Upper lobe of left lung (tissue), 6 donors: ENCODE results near the gene EMSY. TPM values are rescaled to one million over a fixed set of nuclear protein-coding genes. Genes with fewer than 3 reads are reported as not detected.

Source experiments
- ATAC-seq, 2 donors: fragments of 200-7000 bp; cut with Tn5 transposase; one replicate each; pipeline ENCODE4 v1.9.1; 2022; ENCODE audit warnings: mild to moderate bottlenecking in 2 of 2, moderate library complexity in 2 of 2; ENCODE audit not compliant: low FRiP score in 2 of 2
- DNase-seq, 2 donors: peaks; one replicate each; pipeline ENCODE4 v3.0.0-alpha.2; 2019 to 2020
- H3K27ac ChIP-seq, 4 donors: fragments of 200-600 bp; sonication (generic); one replicate each; pipeline ENCODE4 v1.5.1; 2016 to 2019
- H3K27me3 ChIP-seq, 4 donors: fragments of 200-600 bp; sonication (generic); one replicate each; pipeline ENCODE4 v1.5.1; 2017 to 2019
- H3K36me3 ChIP-seq, 4 donors: fragments of 200-600 bp; sonication (generic); one replicate each; pipeline ENCODE4 v1.5.1; 2016 to 2019
- H3K4me1 ChIP-seq, 4 donors: fragments of 200-600 bp; sonication (generic); one replicate each; pipeline ENCODE4 v1.5.1; 2018 to 2019
- H3K4me3 ChIP-seq, 4 donors: fragments of 200-600 bp; sonication (generic); one replicate each; pipeline ENCODE4 v1.5.1; 2017 to 2019; ENCODE audit warnings: mild to moderate bottlenecking in 2 of 4, moderate library complexity in 1 of 4
- H3K9me3 ChIP-seq, 4 donors: fragments of 200-600 bp; sonication (generic); one replicate each; pipeline ENCODE4 v1.5.1; 2018 to 2019
- CTCF ChIP-seq, 6 experiments: fragments of 450-650 bp in 4 of 6; fragments of 200-600 bp in 2 of 6; sonication (generic) in 2 of 6; IDR thresholded peaks; one replicate each; pipeline ENCODE4 v1.5.1; 2016 to 2019; ENCODE audit warnings: antibody characterized with exemption in 6 of 6
- EP300 ChIP-seq, 4 donors: sonication (generic); formaldehyde crosslinking; IDR thresholded peaks; one replicate each; pipeline ENCODE4 v1.5.1; 2017; ENCODE audit warnings: antibody characterized with exemption in 4 of 4, control low read depth in 2 of 4
- POLR2A ChIP-seq, 4 donors: fragments of 450-650 bp; IDR thresholded peaks; one replicate each; pipeline ENCODE4 v1.5.1; 2016 to 2017; ENCODE audit warnings: antibody characterized with exemption in 4 of 4, mild to moderate bottlenecking in 2 of 4
- POLR2AphosphoS5 ChIP-seq, 2 donors: sonication (generic); formaldehyde crosslinking; IDR thresholded peaks; one replicate each; pipeline ENCODE4 v1.5.1; 2017; ENCODE audit warnings: antibody characterized with exemption in 2 of 2
- WGBS, 2 donors: methylation state at CpG; one replicate each; pipeline ENCODE4 v1.1.5; 2017 to 2018; 5-methylcytosine and 5-hydroxymethylcytosine counted together
- total RNA-seq, 6 donors: library from RNA; depleted of rRNA in 4 of 6; stranded (reverse); fragments of >200 nt in 4 of 6; gene quantifications; one replicate each; pipeline versions ENCODE4 v1.1.0 to v1.2.1, GENCODE V29; 2016 to 2021
- donor health status: DM: no; HTN: no; CAD: no; lungs with moderate emphysema.
- donor health status: DM: no; HTN: yes; CAD: no; lungs with severe emphysema.

EMSY gene
- total RNA-seq, 6 donors from 2014 or later: 14.6 to 66.0 (median 20.9) TPM

DNA sequence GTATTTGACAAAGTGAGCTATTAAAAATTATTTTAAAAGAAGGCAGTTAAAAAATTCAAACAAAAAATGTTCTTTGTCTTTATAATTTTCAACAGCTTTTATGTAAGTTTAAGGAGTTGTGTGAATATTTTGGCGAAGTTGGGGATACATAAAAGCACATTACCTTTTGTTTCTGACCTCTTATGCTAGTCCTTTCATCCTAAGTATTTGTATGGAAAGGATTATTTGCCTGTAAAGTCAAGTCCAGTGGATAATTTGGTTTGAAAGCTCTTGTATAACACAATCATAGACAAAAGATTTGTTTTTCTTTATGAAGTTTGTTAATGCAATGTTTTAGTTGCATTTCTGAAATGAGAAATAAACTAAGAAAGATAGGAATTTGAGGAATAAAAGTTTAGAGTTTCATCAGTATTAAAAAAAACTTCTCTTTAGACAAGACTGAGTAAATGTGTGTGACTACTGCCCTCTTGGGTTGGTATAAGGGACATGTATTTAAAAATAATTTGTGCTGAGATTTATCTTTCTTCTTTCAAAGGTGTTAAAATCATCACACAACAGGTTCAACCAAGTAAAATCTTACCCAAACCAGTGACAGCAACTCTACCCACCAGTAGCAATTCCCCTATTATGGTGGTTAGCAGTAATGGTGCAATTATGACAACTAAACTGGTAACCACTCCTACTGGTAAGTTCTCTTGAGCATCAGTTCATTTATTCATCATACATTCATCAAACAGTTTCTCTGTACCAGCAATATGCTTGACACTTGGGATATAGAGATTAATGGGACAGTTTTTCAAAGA, 68.2 kb downstream of the EMSY start:
- Histone ChIP-seq H3K4me3 (no peak overlapping the region), H3K4me1 (no peaks in the 10 kb centered on the region), H3K27me3 (no peaks in the 10 kb centered on the region), H3K27ac (no peak overlapping the region), H3K9me3 (no peaks in the 10 kb centered on the region), H3K36me3 (peaks cover 0 to 29% (median 0%) of the 10 kb centered on the region in 4 donors)
- TF ChIP-seq EP300 (IDR thresholded peaks at IDR 0.05) (no peak), POLR2AphosphoS5 (IDR thresholded peaks at IDR 0.05) (no peak), POLR2A (IDR thresholded peaks at IDR 0.05) (no peak), CTCF (IDR thresholded peaks at IDR 0.05) (peak in 3 of 6 experiments; percentile 7 to 31 (median 11))
- ATAC-seq (no peak), DNase-seq (no peak)
- WGBS, 2 donors: 62 to 65% methylated on average over 1 of the region's 1 CpG

DNA sequence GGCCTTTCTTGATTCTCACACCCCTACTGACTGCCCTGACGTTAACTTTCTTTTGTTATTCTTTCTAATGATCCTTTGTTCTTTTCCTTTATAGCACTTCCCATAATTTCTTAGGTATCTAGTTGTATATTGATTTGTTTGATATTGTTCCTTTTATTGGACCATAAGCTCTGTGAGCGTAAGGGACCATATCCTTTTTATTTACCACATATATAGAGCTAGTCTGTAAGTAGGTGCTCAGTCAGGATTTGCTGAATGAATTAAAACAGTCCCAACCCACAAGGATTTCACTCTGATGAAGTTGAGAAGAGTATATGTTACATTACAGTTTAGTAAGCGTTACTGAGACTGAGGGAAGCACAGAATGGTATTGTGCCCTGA, 68.8 kb downstream of the EMSY start:
- ATAC-seq (no peak), DNase-seq (no peak)
- TF ChIP-seq POLR2AphosphoS5 (IDR thresholded peaks at IDR 0.05) (no peak), EP300 (IDR thresholded peaks at IDR 0.05) (no peak), POLR2A (IDR thresholded peaks at IDR 0.05) (no peak), CTCF (IDR thresholded peaks at IDR 0.05) (no peak)
- H3K27me3 ChIP-seq: no peaks in the 10 kb centered on the region
- no peaks in the 10 kb centered on the region for H3K4me1 ChIP-seq
- H3K4me3 ChIP-seq: no peak overlapping the region
- peaks cover 0 to 27% (median 0%) of the 10 kb centered on the region in 4 donors for H3K36me3 ChIP-seq
- 92 to 94% methylated on average over 3 of the region's 3 CpGs for WGBS, 2 donors
- H3K9me3 ChIP-seq: no peaks in the 10 kb centered on the region
- no peak overlapping the region for H3K27ac ChIP-seq

GRCh38 chr11:76515494-76515893, 70.7 kb downstream of the EMSY start:
- Histone ChIP-seq H3K27ac (no peak overlapping the region), H3K4me1 (no peaks in the 10 kb centered on the region), H3K4me3 (no peak overlapping the region), H3K27me3 (no peaks in the 10 kb centered on the region), H3K36me3 (peaks cover 0 to 29% (median 1%) of the 10 kb centered on the region in 4 donors), H3K9me3 (no peaks in the 10 kb centered on the region)
- TF ChIP-seq CTCF (IDR thresholded peaks at IDR 0.05): no peak
- TF ChIP-seq EP300 (IDR thresholded peaks at IDR 0.05): no peak
- no peak for TF ChIP-seq POLR2AphosphoS5 (IDR thresholded peaks at IDR 0.05)
- TF ChIP-seq POLR2A (IDR thresholded peaks at IDR 0.05): no peak
- no peak for DNase-seq
- 77 to 89% methylated on average over 1 of the region's 1 CpG for WGBS, 2 donors
- no peak for ATAC-seq

GRCh38 chr11:76523147-76523546, 78.3 kb downstream of the EMSY start:
- H3K36me3 ChIP-seq: peaks cover 0 to 43% (median 3%) of the 10 kb centered on the region in 4 donors
- DNase-seq: no peak
- 54 to 76% methylated on average over 5 of the region's 5 CpGs for WGBS, 2 donors

More at GRCh38 chr11:76523147-76523546, 78.3 kb downstream of the EMSY start:
- no peak for TF ChIP-seq POLR2AphosphoS5 (IDR thresholded peaks at IDR 0.05)
- no peak for TF ChIP-seq POLR2A (IDR thresholded peaks at IDR 0.05)
- TF ChIP-seq EP300 (IDR thresholded peaks at IDR 0.05): no peak
- TF ChIP-seq CTCF (IDR thresholded peaks at IDR 0.05): no peak
- H3K9me3 ChIP-seq: no peaks in the 10 kb centered on the region
- H3K27ac ChIP-seq: no peak overlapping the region
- no peak for ATAC-seq
- no peak overlapping the region for H3K4me3 ChIP-seq
- peaks cover 4 to 8% (median 5%) of the 10 kb centered on the region in 4 donors for H3K4me1 ChIP-seq
- H3K27me3 ChIP-seq: no peaks in the 10 kb centered on the region
